A549 treated with CORT108297 at 1 μM for 4 hours (cell line): ENCODE data around the gene BAZ2A. TPM values are rescaled to one million over a fixed set of nuclear protein-coding genes. Genes with fewer than 3 reads are reported as not detected.

Experiments used
- total RNA-seq: library from RNA; stranded (reverse); fragments of 200-300 nt; extraction: Qiagen RNA extraction; gene quantifications from 5 replicates; pipeline ENCODE4 v1.2.3, GENCODE V29; 2022

Gene BAZ2A
- total RNA-seq = 31.4 to 46.8 TPM (median 43.6 TPM) in 5 replicates

GRCh38 chr12:56630180-56630632 is at the start of gene BAZ2A:
TSS of gene BAZ2A (minus strand) at chr12:56630326. CDS start at chr12:56617530, 12,796 bp downstream.

GRCh38 chr12:56645717-56646446 is 15.8 kb upstream of the BAZ2A start, which contains the start of gene ATP5F1B:
TSS of gene ATP5F1B (minus strand) at chr12:56645984. CDS start at chr12:56645963, 21 bp downstream.

Other genes starting within 250 kb of the BAZ2A start
- 33.5 to 41.0 TPM (median 36.6 TPM) in 5 replicates for gene TIMELESS, start 180.9 kb downstream of the BAZ2A start, total RNA-seq
- 0.12 TPM in 1 of 5 replicates, not detected in the others for gene MIP, start 175.7 kb downstream of the BAZ2A start, total RNA-seq
- 1.8 to 2.1 TPM (median 2.0 TPM) in 5 replicates for gene SPRYD4, start 161.7 kb downstream of the BAZ2A start, total RNA-seq
- 0.06 to 0.22 TPM (median 0.12 TPM) in 5 replicates for gene GLS2, start 142.2 kb downstream of the BAZ2A start, total RNA-seq
- gene RBMS2, start 108.5 kb downstream of the BAZ2A start, total RNA-seq = 10.8 to 17.4 TPM (median 13.0 TPM) in 5 replicates
- 807 to 915 TPM (median 885 TPM) in 5 replicates for gene ATP5F1B, start 15.7 kb upstream of the BAZ2A start, total RNA-seq
- 385 to 489 TPM (median 401 TPM) in 5 replicates for gene PTGES3, start 58.0 kb upstream of the BAZ2A start, total RNA-seq
- gene NACA, start 95.0 kb upstream of the BAZ2A start, total RNA-seq = 1,440 to 1,979 TPM (median 1,496 TPM) in 5 replicates
- gene PRIM1, start 122.0 kb upstream of the BAZ2A start, total RNA-seq = 24.1 to 34.0 TPM (median 25.7 TPM) in 5 replicates
- gene HSD17B6, start 133.0 kb upstream of the BAZ2A start, total RNA-seq = 0.64 to 1.5 TPM (median 1.3 TPM) in 5 replicates